WI38 (cell line): Measurements from ENCODE around the gene ZFYVE21.

Source experiments
- H3K4me3 ChIP-seq: 2 replicates; pipeline ENCODE4 v1.5.1; 2011; ENCODE audit warnings: low read depth, mild to moderate bottlenecking, control low read depth, low read length
- CTCF ChIP-seq: IDR thresholded peaks from 2 replicates; pipeline ENCODE4 v1.5.1; 2012; ENCODE audit warnings: low read depth, mild to moderate bottlenecking, control low read depth, low read length

ZFYVE21 gene

GRCh38 chr14:103739793-103740501, 24.3 kb downstream of the ZFYVE21 start:
- H3K4me3 ChIP-seq, result no peak overlapping the region
- no peak for TF ChIP-seq CTCF

- no peak for TF ChIP-seq CTCF
- H3K4me3 ChIP-seq, result no peak overlapping the region
Observed at GRCh38 chr14:103740991-103741689, 25.5 kb downstream of the ZFYVE21 start.

- no peak overlapping the region for H3K4me3 ChIP-seq
- TF ChIP-seq CTCF, result no peak
Observed at GRCh38 chr14:103741876-103742275, 26.3 kb downstream of the ZFYVE21 start.

GRCh38 chr14:103742499-103743255, 27.1 kb downstream of the ZFYVE21 start:
- no peak for TF ChIP-seq CTCF
- no peak overlapping the region for H3K4me3 ChIP-seq

GRCh38 chr14:103743691-103744090, 28.1 kb downstream of the ZFYVE21 start:
- no peak for TF ChIP-seq CTCF
- H3K4me3 ChIP-seq, result no peak overlapping the region

GRCh38 chr14:103744621-103745395, 29.2 kb downstream of the ZFYVE21 start:
- no peak for TF ChIP-seq CTCF
- no peak overlapping the region for H3K4me3 ChIP-seq
